WTC11 (cell line): Measurements from ENCODE around the gene ELFN2. TPM values are rescaled to one million over a fixed set of nuclear protein-coding genes. Genes with fewer than 3 reads are reported as not detected.

Experiments used
- ATAC-seq: fragments of 200-7000 bp; cut with Tn5 transposase; 2 replicates; pipeline ENCODE4 v1.10.0; 2021; ENCODE audit warnings: mild to moderate bottlenecking, moderate library complexity
- CTCF ChIA-PET: fragments of 300-600 bp; sonication (Branson Sonifier 250); formaldehyde crosslinking; loops from one replicate; lab custom pipeline; 2021; ENCODE audit warnings: antibody characterized with exemption; lab: Charles Lee
- POLR2A ChIA-PET: fragments of 350-600 bp; sonication (Branson Sonifier 250); formaldehyde crosslinking; loops from one replicate; lab custom pipeline; 2021; ENCODE audit warnings: antibody characterized with exemption; lab: Charles Lee
- DNase-seq: peaks from one replicate; pipeline ENCODE4 v3.0.0; 2021; ENCODE audit warnings: low spot score
- H3K27ac Mint-ChIP-seq: 2 replicates; pipeline ENCODE4 v1.8.0; 2021; ENCODE audit warnings: mixed read lengths
- H3K27me3 Mint-ChIP-seq: 2 replicates; pipeline ENCODE4 v1.8.0; 2021; ENCODE audit warnings: low read depth, mild to moderate bottlenecking, moderate library complexity, mixed read lengths
- H3K36me3 Mint-ChIP-seq: 2 replicates; pipeline ENCODE4 v1.8.0; 2021; ENCODE audit warnings: mixed read lengths
- H3K4me1 Mint-ChIP-seq: 2 replicates; pipeline ENCODE4 v1.8.0; 2022; ENCODE audit warnings: mixed read lengths
- H3K4me3 Mint-ChIP-seq: 2 replicates; pipeline ENCODE4 v1.8.0; 2021; ENCODE audit warnings: mild to moderate bottlenecking, moderate library complexity, mixed read lengths
- H3K9me3 Mint-ChIP-seq: 2 replicates; pipeline ENCODE4 v1.8.0; 2021; ENCODE audit warnings: mixed read lengths
- ARID4B ChIP-seq: sonication (generic); formaldehyde crosslinking; IDR thresholded peaks from 2 replicates; pipeline ENCODE4 v1.8.0; 2023; ENCODE audit warnings: missing genetic modification reagents, mild to moderate bottlenecking, borderline replicate concordance
- FOXJ3 ChIP-seq: sonication (generic); formaldehyde crosslinking; IDR thresholded peaks from 2 replicates; pipeline ENCODE4 v1.9.0; 2021; ENCODE audit warnings: missing genetic modification reagents, mild to moderate bottlenecking, borderline replicate concordance
- FOXP1 ChIP-seq: sonication (generic); formaldehyde crosslinking; IDR thresholded peaks from 2 replicates; pipeline ENCODE4 v1.8.0; 2022; ENCODE audit warnings: missing genetic modification reagents, mild to moderate bottlenecking, moderate library complexity, borderline replicate concordance
- JUN ChIP-seq: sonication (generic); formaldehyde crosslinking; IDR thresholded peaks from 2 replicates; pipeline ENCODE4 v1.8.0; 2023; ENCODE audit warnings: mild to moderate bottlenecking, missing genetic modification reagents
- KAT7 ChIP-seq: sonication (generic); formaldehyde crosslinking; IDR thresholded peaks from 2 replicates; pipeline ENCODE4 v1.8.1; 2023; ENCODE audit warnings: missing genetic modification reagents, mild to moderate bottlenecking, borderline replicate concordance
- MYBL2 ChIP-seq: sonication (generic); formaldehyde crosslinking; IDR thresholded peaks from 2 replicates; pipeline ENCODE4 v1.8.1; 2023; ENCODE audit warnings: mild to moderate bottlenecking, moderate library complexity, missing genetic modification reagents
- NFATC4 ChIP-seq: fragments of 250-450 bp; sonication (Bioruptor Pico); IDR thresholded peaks from 2 replicates; pipeline ENCODE4 v1.9.0; 2021; ENCODE audit warnings: mild to moderate bottlenecking
- NFYB ChIP-seq: sonication (generic); formaldehyde crosslinking; conservative IDR thresholded peaks from 2 replicates; pipeline ENCODE4 v1.8.0; 2022; ENCODE audit warnings: low read depth, missing genetic modification reagents
- RORB ChIP-seq: fragments of 250-450 bp; sonication (Bioruptor Pico); IDR thresholded peaks from 2 replicates; pipeline ENCODE4 v1.9.0; 2021; ENCODE audit warnings: mild to moderate bottlenecking
- SP1 ChIP-seq: sonication (generic); formaldehyde crosslinking; conservative IDR thresholded peaks from 2 replicates; pipeline ENCODE4 v1.8.1; 2022; ENCODE audit warnings: missing genetic modification reagents
- TCF7 ChIP-seq: sonication (generic); formaldehyde crosslinking; IDR thresholded peaks from 2 replicates; pipeline ENCODE4 v1.8.0; 2022; ENCODE audit warnings: mild to moderate bottlenecking, low read depth, missing genetic modification reagents, moderate library complexity
- TEAD1 ChIP-seq: sonication (generic); formaldehyde crosslinking; IDR thresholded peaks from 2 replicates; pipeline ENCODE4 v1.8.0; 2022; ENCODE audit warnings: mild to moderate bottlenecking, missing genetic modification reagents
- TEAD4 ChIP-seq: sonication (generic); formaldehyde crosslinking; IDR thresholded peaks from 2 replicates; pipeline ENCODE4 v1.8.0; 2022; ENCODE audit warnings: mild to moderate bottlenecking, missing genetic modification reagents
- ZNF138 ChIP-seq: sonication (generic); formaldehyde crosslinking; conservative IDR thresholded peaks from 2 replicates; pipeline ENCODE4 v1.8.1; 2022; ENCODE audit warnings: mild to moderate bottlenecking, moderate library complexity, missing genetic modification reagents
- ZNF396 ChIP-seq: fragments of 250-450 bp; sonication (Bioruptor Pico); IDR thresholded peaks from 2 replicates; pipeline ENCODE4 v1.8.0; 2021; ENCODE audit warnings: mild to moderate bottlenecking, moderate library complexity, borderline replicate concordance
- ZNF671 ChIP-seq: fragments of 250-450 bp; sonication (Bioruptor Pico); IDR thresholded peaks from 2 replicates; pipeline ENCODE4 v1.8.0; 2021; ENCODE audit warnings: mild to moderate bottlenecking
- total RNA-seq: library from RNA; stranded (reverse); gene quantifications from 3 replicates; pipeline ENCODE4 v1.2.3, GENCODE V29; 2021
- TF ChIP-seq, protein P1 (sequence below): sonication (generic); formaldehyde crosslinking; IDR thresholded peaks from 2 replicates; pipeline ENCODE4 v1.8.1; 2023; ENCODE audit warnings: mild to moderate bottlenecking, missing genetic modification reagents, moderate library complexity
- TF ChIP-seq, protein P2 (sequence below): fragments of 250-450 bp; sonication (Bioruptor Pico); IDR thresholded peaks from 2 replicates; pipeline ENCODE4 v1.9.0; 2021; ENCODE audit warnings: moderate library complexity, mild to moderate bottlenecking, inconsistent platforms, borderline replicate concordance
- TF ChIP-seq, protein P3 (sequence below): sonication (generic); formaldehyde crosslinking; IDR thresholded peaks from 2 replicates; pipeline ENCODE4 v1.8.1; 2022; ENCODE audit warnings: mild to moderate bottlenecking, moderate library complexity, missing genetic modification reagents
- TF ChIP-seq, protein P4 (sequence below): fragments of 250-450 bp; sonication (Bioruptor Pico); IDR thresholded peaks from 2 replicates; pipeline ENCODE4 v1.8.0; 2021; ENCODE audit warnings: mild to moderate bottlenecking
- TF ChIP-seq, protein P5 (sequence below): sonication (generic); formaldehyde crosslinking; IDR thresholded peaks from 2 replicates; pipeline ENCODE4 v1.8.1; 2022; ENCODE audit warnings: low read depth, mild to moderate bottlenecking, moderate library complexity, missing genetic modification reagents, borderline replicate concordance
- TF ChIP-seq, protein P6 (sequence below): sonication (generic); formaldehyde crosslinking; conservative IDR thresholded peaks from 2 replicates; pipeline ENCODE4 v1.8.1; 2023; ENCODE audit warnings: mild to moderate bottlenecking, low read depth, missing genetic modification reagents, moderate library complexity
- TF ChIP-seq, protein P7 (sequence below): sonication (generic); formaldehyde crosslinking; IDR thresholded peaks from 2 replicates; pipeline ENCODE4 v1.8.1; 2022; ENCODE audit warnings: mild to moderate bottlenecking, missing genetic modification reagents, moderate library complexity, borderline replicate concordance

The ELFN2 gene
- total RNA-seq, 1 experiment from 2014 or later = 0.87 TPM

GRCh38 chr22:37453696-37454095, 26.4 kb upstream of the ELFN2 start (continued):
- TF ChIP-seq, protein P1, sequence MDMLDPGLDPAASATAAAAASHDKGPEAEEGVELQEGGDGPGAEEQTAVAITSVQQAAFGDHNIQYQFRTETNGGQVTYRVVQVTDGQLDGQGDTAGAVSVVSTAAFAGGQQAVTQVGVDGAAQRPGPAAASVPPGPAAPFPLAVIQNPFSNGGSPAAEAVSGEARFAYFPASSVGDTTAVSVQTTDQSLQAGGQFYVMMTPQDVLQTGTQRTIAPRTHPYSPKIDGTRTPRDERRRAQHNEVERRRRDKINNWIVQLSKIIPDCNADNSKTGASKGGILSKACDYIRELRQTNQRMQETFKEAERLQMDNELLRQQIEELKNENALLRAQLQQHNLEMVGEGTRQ (CRISPR knock-in tag) = no peak
- TF ChIP-seq ZNF396 (CRISPR knock-in tag) = no peak
- TF ChIP-seq, protein P2, sequence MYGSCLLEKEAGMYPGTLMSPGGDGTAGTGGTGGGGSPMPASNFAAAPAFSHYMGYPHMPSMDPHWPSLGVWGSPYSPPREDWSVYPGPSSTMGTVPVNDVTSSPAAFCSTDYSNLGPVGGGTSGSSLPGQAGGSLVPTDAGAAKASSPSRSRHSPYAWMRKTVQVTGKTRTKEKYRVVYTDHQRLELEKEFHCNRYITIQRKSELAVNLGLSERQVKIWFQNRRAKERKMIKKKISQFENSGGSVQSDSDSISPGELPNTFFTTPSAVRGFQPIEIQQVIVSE = no peak
- TF ChIP-seq ZNF138 (CRISPR knock-in tag) = no peak
- no peak for TF ChIP-seq TEAD1 (CRISPR knock-in tag)
- TF ChIP-seq NFATC4 (CRISPR knock-in tag) = no peak
- TF ChIP-seq RORB (CRISPR knock-in tag) = no peak
- TF ChIP-seq ARID4B (CRISPR knock-in tag) = no peak
- TF ChIP-seq SP1 (CRISPR knock-in tag) = no peak
- TF ChIP-seq, protein P3, sequence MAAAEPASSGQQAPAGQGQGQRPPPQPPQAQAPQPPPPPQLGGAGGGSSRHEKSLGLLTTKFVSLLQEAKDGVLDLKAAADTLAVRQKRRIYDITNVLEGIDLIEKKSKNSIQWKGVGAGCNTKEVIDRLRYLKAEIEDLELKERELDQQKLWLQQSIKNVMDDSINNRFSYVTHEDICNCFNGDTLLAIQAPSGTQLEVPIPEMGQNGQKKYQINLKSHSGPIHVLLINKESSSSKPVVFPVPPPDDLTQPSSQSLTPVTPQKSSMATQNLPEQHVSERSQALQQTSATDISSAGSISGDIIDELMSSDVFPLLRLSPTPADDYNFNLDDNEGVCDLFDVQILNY (CRISPR knock-in tag) = no peak
- TF ChIP-seq, protein P4, sequence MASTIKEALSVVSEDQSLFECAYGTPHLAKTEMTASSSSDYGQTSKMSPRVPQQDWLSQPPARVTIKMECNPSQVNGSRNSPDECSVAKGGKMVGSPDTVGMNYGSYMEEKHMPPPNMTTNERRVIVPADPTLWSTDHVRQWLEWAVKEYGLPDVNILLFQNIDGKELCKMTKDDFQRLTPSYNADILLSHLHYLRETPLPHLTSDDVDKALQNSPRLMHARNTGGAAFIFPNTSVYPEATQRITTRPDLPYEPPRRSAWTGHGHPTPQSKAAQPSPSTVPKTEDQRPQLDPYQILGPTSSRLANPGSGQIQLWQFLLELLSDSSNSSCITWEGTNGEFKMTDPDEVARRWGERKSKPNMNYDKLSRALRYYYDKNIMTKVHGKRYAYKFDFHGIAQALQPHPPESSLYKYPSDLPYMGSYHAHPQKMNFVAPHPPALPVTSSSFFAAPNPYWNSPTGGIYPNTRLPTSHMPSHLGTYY (CRISPR knock-in tag) = no peak
- no peak for TF ChIP-seq TCF7 (CRISPR knock-in tag)
- no peak for TF ChIP-seq ZNF671 (CRISPR knock-in tag)
- no peak for TF ChIP-seq FOXP1 (CRISPR knock-in tag)
- TF ChIP-seq, protein P5, sequence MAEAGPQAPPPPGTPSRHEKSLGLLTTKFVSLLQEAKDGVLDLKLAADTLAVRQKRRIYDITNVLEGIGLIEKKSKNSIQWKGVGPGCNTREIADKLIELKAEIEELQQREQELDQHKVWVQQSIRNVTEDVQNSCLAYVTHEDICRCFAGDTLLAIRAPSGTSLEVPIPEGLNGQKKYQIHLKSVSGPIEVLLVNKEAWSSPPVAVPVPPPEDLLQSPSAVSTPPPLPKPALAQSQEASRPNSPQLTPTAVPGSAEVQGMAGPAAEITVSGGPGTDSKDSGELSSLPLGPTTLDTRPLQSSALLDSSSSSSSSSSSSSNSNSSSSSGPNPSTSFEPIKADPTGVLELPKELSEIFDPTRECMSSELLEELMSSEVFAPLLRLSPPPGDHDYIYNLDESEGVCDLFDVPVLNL = no peak

GRCh38 chr22:37451218-37451617, 23.9 kb upstream of the ELFN2 start:
- Mint-ChIP-seq H3K27ac (no peak overlapping the region; the same call in 1 of the 2 replicates), H3K4me1 (peaks cover 2% of the 10 kb centered on the region; the same call in 1 of the 2 replicates), H3K9me3 (peaks cover 13% of the 10 kb centered on the region), H3K27me3 (no peaks in the 10 kb centered on the region; the same call in 1 of the 2 replicates), H3K4me3 (no peak overlapping the region), H3K36me3 (peaks cover 5% of the 10 kb centered on the region; the same call in 1 of the 2 replicates)
- POLR2A ChIA-PET = no interaction called here
- TF ChIP-seq, protein P6, sequence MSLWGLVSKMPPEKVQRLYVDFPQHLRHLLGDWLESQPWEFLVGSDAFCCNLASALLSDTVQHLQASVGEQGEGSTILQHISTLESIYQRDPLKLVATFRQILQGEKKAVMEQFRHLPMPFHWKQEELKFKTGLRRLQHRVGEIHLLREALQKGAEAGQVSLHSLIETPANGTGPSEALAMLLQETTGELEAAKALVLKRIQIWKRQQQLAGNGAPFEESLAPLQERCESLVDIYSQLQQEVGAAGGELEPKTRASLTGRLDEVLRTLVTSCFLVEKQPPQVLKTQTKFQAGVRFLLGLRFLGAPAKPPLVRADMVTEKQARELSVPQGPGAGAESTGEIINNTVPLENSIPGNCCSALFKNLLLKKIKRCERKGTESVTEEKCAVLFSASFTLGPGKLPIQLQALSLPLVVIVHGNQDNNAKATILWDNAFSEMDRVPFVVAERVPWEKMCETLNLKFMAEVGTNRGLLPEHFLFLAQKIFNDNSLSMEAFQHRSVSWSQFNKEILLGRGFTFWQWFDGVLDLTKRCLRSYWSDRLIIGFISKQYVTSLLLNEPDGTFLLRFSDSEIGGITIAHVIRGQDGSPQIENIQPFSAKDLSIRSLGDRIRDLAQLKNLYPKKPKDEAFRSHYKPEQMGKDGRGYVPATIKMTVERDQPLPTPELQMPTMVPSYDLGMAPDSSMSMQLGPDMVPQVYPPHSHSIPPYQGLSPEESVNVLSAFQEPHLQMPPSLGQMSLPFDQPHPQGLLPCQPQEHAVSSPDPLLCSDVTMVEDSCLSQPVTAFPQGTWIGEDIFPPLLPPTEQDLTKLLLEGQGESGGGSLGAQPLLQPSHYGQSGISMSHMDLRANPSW (CRISPR knock-in tag) = no peak
- TF ChIP-seq KAT7 (no peak), MYBL2 (no peak), NFYB (CRISPR knock-in tag) (no peak), TEAD4 (no peak), FOXJ3 (CRISPR knock-in tag) (no peak), JUN (CRISPR knock-in tag) (no peak)
- TF ChIP-seq, protein P7, sequence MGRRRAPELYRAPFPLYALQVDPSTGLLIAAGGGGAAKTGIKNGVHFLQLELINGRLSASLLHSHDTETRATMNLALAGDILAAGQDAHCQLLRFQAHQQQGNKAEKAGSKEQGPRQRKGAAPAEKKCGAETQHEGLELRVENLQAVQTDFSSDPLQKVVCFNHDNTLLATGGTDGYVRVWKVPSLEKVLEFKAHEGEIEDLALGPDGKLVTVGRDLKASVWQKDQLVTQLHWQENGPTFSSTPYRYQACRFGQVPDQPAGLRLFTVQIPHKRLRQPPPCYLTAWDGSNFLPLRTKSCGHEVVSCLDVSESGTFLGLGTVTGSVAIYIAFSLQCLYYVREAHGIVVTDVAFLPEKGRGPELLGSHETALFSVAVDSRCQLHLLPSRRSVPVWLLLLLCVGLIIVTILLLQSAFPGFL (CRISPR knock-in tag) = no peak
- ATAC-seq (no peak), DNase-seq (no peak)
- CTCF ChIA-PET = no interaction called here
